ENCODE results near the gene MFNG.
"Not testable (repeated sequence)": the region's sequence is repeated elsewhere in the genome, so short reads cannot be mapped to it uniquely, and the experiment has no call there.

The MFNG gene

DNA sequence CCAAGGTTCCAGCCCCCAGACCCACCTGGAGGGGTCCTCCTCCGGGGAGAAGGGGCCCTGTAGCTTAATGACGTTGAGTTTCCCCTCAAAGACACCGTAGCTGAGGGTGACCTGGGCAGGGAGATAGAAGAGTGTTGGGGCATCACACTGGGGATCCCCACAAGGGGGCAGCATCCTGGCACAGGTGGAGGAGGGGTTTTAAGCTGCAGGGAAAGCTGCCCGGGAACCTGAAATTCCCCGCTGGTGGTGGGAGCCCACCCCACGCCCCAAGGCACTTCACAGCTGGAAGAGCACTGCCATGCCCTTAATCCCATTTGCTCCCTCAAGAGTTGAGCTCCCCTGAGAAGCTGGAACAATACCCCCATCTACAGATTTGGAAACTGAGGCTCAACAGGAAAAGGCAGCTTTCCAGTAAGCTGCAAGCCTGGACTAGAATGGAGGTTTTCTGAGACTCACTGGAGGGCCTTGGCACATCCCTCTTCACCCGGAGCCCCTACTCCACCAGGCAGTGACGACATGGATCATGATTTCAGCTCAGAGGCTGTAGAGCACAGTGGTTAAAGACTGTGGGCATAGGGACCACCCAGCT, 13.7 kb downstream of the MFNG start:
- DNase-seq: no peak

DNA sequence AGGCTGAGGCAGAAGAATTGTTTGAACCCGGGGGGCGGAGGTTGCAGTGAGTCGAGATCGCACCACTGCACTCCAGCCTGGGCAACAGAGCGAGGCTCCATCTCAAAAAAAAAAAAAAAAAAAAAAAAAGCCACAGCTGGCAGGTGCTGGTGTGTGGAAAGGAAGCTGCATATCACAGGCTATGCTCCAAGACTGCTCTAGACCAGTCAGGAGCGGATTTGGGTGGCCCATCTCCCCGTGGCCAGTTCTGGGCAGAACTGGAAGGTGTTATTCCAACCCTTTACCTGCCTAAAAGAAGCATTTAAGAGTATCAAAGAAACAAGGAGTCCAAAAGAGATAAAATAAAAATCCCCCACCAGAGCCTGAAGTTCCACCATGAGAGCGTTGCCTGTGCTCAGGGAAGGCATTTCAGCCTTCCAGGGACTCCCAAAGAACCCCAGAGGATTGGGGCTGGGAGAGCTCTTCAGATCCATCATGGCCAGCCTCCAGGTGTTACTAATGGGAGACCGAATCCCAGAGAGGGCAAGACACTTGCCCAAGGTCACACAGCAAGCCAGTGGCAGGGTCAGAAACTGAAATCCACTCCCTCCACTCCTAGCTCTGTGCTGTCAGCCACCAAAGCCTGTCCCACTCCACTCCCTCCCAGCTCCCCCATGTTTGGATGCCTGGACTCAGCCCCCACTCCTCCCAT, 14.3 kb downstream of the MFNG start:
- DNase-seq: no peak

DNA sequence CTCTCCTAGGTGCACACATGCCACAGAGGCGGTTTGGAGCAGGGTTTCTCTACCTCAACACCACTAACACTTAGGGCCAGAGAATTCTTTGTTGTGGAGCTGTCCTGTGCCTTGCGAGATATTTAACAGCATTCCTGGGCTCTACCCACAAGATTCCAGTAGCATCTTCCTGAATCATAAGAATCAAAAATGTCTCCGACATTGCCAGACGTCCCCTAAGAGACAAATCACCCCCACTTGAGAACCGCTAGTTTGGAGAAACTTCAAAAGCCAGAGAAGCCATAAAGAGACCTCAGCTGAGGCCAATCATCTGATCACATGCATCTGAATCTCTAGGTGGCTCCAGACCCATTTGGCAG, 16.1 kb downstream of the MFNG start:
- DNase-seq: no peak

DNA sequence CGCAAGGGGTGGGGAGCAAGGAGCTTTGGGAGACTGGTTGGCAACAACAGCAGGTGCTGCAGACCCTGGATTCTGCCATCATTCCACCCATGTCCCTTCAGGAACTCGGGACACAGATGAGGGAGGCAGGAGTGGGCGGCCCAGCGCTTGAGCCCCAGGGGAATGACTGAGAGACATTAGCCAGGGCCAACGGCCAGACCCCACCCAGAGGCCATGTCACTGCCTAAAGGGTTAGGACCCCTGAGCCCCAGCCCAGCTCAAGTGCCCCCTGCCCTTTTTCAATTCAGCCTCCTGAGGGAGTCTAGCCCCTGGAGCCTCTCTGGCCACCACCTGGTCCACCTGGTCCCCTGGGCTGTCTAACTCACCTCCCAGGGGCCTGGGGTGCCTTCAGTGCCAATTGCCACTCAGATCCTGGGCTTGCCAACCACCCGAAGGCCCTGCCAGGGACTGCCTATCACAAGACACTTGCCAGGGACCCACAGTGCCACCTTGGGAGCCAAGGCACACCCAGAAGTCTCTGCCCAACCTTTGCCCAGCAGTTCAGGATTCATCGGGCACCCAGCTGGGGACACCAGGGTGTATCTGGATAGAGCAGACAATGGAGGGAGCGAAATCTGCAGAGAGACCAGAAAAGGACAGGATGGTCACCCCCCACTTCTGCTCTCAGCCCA, 16.6 kb downstream of the MFNG start:
- DNase-seq: no peak

DNA sequence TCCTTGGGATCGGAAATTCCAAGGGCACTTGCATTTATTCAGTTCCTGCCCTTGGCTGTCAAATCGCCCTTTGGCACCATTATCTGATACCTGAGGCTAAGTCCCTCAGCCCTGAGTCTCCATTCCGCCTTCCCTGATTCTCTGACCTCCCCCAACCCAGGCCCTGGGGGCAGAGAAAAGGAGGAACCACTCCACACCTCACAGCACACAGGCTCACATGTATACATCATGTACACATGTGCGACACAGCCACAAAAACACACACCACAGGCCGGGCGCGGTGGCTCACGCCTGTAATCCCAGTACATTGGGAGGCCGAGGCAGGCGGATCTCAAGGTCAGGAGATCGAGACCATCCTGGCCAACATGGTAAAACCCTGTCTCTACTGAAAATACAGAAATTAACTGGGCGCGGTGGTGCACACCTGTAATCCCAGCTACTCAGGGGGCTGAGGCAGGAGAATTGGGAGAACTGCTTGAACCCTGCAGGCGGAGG, 17.9 kb downstream of the MFNG start:
- not testable (repeated sequence) for DNase-seq

DNA sequence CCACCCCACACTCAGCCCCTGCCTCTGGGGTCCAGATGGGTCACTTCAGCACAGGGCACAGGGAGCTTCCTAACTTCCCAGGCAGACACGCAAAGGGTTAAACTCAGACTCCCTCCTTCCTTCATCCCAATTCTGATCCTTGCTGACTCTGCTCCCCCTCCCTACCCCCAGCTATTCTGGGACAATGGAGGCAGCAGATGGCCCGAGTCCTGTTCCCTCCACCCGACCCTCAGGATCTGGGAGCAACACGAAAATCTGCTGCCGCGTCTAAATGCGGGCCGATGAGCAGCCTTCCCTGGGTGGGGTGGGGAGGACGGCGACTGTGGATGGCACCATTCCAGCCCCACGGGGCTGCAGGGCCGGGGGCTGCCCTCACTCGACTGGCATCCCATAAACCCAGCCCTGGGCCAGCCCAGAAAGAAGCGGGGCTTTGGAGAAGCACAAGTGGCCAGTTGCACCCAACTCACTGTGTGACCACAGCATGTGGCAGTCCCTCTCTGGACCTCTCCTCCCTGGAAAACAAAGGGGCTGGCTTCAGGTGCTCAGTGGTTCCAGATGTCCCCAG, 18.7 kb downstream of the MFNG start:
- DNase-seq: no peak

DNA sequence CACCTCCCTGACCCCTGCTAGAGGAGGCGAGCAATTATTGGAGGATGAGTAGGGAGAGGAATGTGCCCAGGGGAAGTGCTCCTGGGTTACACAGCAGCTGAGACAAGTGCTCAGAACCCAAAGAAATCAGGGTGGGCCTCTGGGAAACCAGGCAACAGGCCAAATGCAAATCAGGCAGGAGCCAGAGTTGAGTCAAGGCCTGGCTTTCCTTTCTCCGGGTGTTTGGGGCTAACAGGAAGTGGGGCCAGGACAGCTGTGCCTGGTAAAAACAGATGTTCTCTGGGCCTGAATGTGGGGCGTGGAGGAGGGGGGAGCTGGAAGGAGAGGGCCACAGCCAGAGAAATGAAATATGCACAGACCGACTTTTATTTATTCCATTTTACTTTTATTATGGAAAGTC, 22.0 kb downstream of the MFNG start:
- no peak for DNase-seq

DNA sequence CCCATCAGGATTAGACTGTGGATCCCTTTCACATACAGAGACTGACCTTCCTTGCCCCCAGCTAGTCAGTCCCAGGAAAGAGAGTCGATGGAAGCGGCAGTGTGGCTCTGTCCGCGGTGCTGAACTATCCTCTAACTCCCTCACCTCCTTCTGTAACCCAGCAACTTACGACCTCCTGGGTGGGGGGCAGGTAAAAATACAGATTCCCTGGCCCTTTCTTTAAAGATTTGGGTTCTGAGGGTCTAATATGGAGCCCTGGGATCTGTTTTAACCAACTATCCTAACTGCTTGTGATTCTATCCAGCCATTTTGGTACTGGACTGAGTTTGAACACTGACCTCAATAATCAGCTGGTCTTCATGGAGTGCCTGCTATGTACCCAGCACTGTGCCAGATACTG, 23.2 kb downstream of the MFNG start:
- DNase-seq: peak; percentile 42

DNA sequence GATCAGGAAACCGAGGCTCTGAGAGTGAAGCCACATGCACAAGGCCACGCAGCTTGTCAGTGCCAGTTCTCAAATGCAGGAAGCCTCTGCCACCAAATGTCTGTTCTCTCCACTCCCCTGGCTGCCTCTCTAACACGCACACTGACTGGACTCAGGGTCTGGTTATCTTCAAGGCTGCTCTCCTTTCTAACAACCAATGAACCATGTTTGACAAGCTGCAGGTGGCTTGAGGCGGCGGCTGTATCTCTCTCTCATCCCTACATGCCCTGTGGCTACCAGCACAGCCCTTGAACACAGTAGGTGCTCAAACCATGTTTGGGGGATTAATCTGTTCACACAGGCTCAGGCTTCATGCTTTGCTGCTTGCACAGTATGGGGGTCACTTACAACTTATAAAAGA, 23.7 kb downstream of the MFNG start:
- DNase-seq: no peak

DNA sequence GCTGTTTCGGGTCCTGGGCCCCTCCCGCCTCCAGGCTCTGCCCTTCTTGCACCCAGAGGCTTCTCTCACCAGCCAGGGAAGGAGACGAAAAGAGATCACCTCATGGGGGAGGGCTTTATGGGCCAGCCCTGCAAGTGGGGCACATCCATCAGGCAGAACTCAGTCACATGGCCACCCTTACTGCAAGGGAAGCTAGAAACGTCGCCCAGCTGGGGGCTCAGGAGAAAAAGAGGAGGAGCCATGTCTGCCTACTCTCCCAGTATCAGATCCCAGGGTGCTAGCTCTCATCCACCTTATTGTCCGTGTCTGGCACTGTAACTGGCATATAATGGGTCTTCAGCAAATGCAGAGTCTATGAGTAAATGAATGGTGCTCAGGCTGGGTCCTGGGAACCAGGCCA, 24.2 kb downstream of the MFNG start:
- no peak for DNase-seq

DNA sequence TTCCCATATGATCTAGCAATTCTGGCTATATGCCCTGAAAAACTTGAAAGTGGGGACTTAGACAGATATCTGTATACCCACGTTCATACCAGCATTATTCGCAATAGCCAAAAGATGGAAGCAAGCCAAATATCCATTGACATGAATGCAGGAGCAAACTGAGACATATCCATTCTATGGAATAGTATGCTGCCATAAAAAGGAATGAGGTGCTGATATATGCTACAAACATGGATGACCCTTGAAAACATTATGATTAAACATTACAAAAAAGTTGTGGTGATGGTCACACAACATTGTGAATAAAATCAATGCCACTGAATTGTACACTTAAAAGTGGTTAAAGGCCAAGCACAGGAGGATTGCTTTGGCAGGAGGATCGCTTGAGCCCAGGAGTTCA, 25.5 kb downstream of the MFNG start:
- no peak for DNase-seq

DNA sequence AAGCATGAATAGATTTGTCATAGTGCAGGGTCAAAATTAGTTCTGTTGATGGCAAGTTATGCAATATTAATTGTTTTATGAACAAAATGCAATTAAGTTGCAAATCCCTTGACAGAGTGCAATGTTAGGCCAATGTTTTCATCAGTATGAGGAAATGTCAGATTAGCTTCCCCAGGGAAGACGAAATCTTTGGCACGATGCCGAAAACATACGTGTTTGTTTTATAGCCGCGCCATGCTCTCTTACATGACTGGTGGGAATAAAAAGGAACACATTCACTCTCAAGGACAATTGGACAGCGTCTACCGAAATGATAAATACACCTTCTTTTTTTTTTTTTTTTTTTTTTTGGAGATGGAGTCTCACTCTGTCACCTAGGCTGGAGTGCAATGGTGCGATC, 27.0 kb downstream of the MFNG start:
- DNase-seq: no peak

DNA sequence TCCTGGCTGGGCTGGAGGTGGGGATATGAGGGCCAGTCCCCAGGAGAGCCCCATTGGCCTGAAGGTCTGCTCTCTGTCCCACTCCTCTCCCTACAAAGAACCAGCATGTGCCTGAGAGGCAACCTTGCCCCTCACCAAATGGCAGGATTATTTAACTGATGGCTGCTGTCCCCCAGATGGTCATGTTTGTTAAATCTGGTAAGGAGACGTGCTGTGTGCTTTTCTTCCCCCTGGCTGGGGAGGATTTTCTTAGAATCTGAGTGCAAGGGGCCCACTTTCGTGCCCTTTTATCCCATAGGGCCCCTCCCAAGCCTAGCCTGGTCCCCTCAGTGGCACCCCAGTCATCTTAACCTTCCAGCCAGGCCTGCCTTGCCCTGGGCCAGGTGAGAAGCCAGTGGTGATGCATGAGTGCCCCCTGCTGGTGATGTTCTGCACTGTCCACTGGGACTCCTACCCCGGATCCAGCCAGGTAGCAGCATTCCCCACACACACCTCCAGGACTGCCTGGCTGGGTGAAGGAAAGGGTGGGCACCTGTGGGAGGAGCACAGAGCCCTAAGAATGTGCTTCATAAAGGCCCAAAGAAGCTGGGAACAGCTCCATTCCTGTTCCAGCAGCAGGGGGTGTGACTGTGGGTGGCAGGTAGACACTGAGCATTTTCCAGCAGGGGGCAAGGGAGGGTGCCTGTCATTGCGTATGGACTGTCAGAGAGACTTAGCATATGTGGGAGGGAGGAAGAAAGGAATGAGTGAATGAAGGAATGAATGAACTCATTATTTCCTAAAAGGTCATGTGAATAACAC, 28.9 kb downstream of the MFNG start:
- DNase-seq: peak; percentile 61

DNA sequence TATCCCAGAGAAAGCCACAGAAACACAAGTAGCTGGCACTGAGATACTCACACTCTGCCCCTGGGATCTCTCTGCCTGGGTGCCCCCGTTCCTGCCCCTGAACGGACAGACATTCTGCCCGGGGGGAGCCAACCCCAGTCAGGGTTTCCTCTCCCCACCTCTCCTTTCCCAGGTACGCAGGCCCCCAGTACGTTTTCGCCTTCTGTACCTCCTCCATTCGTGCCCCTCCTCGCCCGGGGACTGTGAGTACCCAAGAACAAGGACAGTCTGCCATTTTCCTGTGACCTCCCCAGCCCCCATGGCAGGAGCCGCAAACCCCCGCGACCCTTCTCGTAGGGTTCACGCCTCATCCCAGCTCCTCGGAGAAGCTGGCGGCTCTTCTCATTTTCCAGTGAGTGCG, 29.8 kb downstream of the MFNG start:
- DNase-seq: no peak

DNA sequence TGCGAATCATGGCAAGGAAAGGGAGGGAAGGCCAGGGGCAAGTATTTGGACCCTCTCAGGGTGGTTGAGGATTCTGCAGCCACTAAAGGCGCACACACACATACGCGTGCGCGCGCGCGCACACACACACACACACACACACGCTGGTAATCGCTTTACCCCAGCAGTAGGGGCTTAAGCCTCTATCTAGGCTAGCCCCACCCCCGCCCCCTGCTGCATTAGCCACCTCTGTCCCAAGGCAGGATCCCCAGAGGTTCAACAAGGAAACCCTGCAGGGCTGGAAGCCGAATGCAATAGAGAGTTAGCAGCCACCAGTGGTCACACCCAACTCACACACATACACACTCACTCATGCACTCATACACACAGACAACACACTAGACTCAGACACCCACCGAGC, 30.3 kb downstream of the MFNG start:
- DNase-seq: no peak

DNA sequence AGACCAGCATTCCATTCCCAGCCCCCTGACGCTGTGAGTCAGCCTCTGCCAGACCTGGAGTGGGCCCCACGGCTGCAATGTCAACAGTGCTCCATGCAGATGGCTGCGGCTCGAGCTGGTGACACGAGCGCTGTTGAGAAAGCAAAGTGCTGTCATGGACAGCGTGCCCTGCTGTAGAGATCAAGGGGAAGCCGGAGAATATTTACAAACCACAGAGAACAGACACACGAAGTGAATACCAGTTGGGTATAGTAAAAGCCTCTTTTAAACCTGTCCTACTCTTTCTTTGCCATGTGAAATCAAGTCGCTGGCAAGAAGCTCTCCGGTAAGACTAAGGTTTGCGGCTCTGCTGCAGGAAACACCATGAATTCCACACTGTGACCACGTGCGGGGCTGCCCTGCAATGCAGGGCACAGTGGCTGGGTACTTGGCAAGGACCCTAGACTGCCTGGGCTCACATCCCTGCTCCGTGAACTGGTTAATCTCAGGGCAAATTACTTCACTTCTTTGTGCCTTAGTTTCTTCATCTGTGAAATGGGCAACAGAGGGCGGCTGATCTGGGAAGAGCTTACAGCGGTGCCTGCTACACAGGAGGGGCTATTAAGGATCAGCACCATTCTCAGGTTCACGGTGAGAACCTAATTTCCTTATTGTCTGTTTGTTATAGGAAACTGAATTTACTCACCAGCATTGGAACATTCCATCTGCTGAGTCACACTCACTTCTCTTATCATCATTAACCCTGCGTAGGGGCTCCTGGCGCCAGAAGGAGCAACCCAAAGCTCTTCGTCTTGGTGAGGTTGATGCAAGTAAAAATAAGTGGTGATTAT, 31.1 kb downstream of the MFNG start:
- peak; percentile 88 for DNase-seq

DNA sequence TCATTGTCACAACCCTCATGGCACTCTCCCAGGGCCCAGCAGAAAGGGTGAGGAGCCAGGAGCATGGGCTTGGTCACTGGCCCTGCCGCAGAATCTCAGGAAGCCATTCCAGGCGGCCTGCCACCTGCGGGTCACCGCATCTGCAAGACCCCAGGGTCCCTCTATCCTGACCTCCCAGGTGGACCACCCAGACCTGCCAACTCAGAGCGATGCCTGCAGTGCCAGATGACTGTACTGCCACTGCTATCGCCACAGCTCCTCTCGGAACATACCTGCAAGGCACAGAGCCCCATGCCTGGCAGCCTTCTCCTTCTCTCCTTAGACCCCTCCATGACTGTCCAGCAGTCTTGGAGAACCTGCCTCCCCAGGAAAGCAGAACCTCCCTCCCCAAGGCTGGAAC, 32.5 kb downstream of the MFNG start:
- no peak for DNase-seq

DNA sequence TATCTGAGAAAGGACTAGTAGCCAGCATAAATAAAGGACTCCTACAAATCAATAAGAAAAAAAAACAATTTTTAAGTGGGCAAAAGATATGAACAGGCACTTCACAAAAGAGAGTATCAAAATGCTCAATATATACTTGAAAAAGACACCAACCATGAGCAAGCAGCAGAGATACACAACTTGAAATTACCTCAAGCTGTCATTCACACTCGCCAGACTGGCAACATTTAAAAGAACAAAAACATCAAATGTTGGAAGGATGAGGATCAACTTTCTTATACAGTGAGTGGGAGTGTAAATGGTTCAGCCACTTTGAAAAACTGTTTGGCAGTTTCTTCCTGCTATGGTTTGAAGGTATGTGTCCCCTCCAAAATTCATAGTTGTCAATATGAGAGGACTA, 35.0 kb downstream of the MFNG start:
- DNase-seq: no peak

DNA sequence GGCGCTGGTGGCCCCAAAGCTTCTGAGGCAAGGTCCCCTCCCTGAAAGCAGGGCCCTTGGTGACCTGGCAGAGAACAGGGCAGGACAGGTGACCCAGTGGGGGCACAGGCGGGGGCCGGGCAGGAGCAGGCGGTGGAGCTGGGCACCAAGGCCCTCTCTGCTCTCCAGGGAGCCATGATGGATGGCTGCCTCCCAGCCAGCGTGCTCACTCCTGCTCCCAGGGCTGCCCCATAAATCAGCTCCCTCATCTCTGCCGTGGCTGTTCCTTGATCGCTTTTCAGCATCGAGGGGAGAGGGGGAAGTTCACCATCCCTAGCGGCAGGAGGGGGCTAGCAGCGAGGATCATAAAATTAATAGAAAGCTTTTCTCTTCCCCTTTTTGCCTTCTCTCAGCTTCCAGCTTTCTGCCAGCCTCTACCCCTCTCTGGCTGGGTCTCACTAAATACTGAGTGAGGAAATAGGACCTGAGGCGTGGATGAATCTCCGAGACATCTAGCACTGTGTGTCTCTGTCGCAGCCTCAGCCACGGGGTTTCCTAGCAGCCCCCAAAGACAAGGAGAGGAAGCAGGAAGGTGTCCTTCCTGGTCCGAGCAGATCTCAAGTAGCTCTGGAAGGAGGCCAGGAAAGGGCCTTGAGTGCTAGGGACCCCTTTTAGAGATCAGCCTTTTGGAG, 36.7 kb downstream of the MFNG start:
- no peak for DNase-seq

DNA sequence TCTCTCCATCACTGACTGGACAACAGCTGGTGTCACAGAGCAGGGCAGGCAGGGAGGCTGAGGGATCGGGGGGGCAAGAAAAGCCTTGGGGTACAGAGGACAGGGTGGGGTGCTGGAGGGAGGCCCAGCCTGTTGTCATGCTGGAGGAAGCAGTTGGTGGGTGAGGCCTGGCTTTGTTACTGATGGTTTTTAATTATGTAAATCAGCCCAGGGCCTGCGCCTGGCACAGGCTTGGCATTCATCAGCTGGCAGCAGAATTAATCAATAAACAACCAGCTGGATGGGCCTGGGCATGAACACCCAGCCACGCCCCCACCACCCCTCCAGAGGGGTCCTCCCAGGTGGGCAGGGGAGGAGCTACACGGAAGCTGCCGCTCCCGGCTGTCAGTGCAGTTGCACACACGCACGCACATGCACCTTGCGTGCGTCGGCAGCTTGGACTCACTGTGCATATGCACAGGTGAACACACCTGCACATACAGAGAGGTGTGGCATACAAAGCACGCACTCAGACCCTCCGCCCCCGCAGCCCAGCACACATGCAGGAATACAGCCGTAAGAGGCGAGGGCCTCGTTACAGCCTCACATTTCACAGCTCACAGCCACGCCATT, 37.6 kb downstream of the MFNG start:
- DNase-seq: no peak

DNA sequence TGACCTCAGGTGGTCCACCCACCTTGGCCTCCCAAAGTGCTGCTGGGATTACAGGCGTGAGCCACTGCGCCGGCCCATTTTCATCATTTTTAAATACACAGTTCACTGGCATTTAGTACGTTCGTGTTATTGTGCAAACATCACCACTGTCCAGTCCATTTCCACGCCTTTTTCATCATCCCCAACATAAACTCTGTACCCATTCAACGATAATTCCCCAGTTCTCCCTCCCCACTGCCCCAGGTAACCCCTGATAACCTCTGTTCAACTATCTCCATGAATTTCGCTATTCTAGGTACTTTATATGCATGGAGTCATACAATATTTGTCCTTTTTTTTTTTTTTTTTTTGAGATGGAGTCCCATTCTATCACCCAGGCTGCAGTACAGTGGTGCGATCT, 40.7 kb downstream of the MFNG start:
- no peak for DNase-seq
